ENCODE measurements around the gene ARL15. TPM values are rescaled to one million over a fixed set of nuclear protein-coding genes. Genes with fewer than 3 reads are reported as not detected.

Gene ARL15
- total RNA-seq, 3 donors from 2014 or later: 29.0 to 65.0 (median 42.9) TPM

DNA sequence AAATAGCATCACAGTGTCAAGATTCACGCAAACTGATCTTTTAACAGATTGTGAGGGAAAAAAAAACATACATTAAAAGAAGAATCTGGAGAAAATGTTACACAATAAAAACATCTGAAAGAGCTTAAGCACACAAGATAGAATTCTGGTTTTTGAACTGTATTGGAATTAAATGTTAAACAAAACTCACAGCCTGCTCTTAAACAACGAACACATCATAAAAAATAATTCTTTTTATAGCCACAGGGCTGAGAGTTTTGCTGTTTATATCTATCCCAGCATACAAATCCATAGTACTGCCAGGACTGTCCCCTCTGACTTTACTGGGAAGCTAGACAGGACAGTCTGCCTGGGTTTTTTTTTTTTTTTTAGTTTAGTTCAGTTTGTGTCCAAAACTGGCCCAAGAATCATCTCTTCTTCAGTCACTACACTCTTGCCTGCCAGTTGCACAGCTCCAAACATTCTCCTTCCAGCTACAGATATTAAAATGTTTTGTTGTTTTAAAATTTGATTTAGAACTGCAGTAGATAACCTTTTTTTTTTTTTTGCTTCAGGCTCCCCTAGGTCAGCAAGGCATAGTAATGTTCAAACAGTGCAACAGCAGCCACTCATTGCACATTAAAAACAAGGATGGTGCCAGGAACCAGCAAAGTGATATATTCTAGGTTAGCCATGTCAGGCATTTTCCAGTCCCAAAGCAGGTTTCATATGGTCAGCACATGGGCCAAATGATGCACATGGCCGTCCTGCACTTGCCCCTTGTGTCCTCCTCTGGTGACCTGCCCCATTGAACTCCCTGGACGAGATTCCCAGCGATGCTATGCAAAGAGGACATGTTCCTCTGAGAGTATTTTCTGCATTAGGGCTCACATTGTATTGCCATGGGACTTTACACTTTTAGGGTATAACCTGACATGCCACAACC lies 173.6 kb downstream of the ARL15 start:
- Histone ChIP-seq H3K9me3 (no peaks in the 10 kb centered on the region), H3K4me1 (no peaks in the 10 kb centered on the region), H3K4me3 (no peak overlapping the region), H3K27me3 (no peaks in the 10 kb centered on the region), H3K36me3 (no peaks in the 10 kb centered on the region), H3K27ac (no peak overlapping the region)
- TF ChIP-seq, protein P1, sequence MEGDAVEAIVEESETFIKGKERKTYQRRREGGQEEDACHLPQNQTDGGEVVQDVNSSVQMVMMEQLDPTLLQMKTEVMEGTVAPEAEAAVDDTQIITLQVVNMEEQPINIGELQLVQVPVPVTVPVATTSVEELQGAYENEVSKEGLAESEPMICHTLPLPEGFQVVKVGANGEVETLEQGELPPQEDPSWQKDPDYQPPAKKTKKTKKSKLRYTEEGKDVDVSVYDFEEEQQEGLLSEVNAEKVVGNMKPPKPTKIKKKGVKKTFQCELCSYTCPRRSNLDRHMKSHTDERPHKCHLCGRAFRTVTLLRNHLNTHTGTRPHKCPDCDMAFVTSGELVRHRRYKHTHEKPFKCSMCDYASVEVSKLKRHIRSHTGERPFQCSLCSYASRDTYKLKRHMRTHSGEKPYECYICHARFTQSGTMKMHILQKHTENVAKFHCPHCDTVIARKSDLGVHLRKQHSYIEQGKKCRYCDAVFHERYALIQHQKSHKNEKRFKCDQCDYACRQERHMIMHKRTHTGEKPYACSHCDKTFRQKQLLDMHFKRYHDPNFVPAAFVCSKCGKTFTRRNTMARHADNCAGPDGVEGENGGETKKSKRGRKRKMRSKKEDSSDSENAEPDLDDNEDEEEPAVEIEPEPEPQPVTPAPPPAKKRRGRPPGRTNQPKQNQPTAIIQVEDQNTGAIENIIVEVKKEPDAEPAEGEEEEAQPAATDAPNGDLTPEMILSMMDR (IDR thresholded peaks at IDR 0.05): no peak
- intact Hi-C loops (cut with DNase I; ENCODE audit: low total_unique reads): no loop called here
- DNase-seq (ENCODE audit: low spot score in 2 of 2): no peak

DNA sequence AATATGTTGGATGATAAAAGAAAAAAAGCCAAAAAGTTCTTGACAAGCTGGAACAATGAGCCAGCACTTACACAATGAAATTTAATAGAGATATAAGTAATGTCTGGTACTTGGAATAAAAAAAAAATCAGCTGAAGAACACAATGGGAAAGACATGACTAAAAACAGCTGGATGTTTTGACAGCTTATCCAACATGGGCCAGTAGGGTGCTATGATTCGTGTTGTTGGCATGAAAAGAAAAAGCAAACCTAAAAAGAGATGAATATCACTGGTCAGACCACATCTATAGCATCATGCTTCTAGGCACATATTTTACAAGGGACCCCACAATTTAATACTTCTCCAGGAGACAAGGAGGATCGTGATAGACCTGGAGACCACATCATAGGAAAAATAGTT lies 175.3 kb downstream of the ARL15 start:
- no peak for TF ChIP-seq POLR2AphosphoS5 (IDR thresholded peaks at IDR 0.05)
- TF ChIP-seq POLR2A (IDR thresholded peaks at IDR 0.05): no peak
- TF ChIP-seq, protein P1 (IDR thresholded peaks at IDR 0.05): no peak
- no peak for DNase-seq (ENCODE audit: low spot score in 2 of 2)
- H3K4me3 ChIP-seq: no peak overlapping the region
- intact Hi-C loops (cut with DNase I; ENCODE audit: low total_unique reads): no loop called here
- H3K9me3 ChIP-seq: no peaks in the 10 kb centered on the region
- no peaks in the 10 kb centered on the region for H3K27me3 ChIP-seq
- H3K27ac ChIP-seq: no peak overlapping the region
- no peaks in the 10 kb centered on the region for H3K4me1 ChIP-seq
- H3K36me3 ChIP-seq: no peaks in the 10 kb centered on the region

DNA sequence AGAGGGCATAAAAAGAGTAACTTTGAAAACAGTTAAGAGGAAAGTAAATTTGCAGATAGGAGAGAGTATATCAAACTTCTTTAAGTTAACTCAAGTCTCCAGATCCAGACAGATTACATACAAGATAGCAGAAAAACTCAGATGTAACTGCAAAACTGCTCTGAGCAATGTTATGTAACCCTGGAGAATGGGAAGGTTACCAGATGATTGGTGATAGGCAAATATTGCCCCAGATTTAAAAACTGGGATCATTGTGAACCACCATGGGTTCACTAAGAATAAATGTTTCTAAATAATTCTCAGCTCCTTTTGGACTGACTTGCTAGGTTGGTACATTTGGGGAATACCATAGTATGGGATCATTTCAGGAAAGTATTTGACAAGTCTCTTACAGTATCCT lies 176.5 kb downstream of the ARL15 start:
- Histone ChIP-seq H3K4me1 (no peaks in the 10 kb centered on the region), H3K9me3 (no peaks in the 10 kb centered on the region), H3K36me3 (no peaks in the 10 kb centered on the region), H3K27ac (no peak overlapping the region), H3K4me3 (no peak overlapping the region), H3K27me3 (no peaks in the 10 kb centered on the region)
- intact Hi-C loops (cut with DNase I; ENCODE audit: low total_unique reads): no loop called here
- TF ChIP-seq POLR2A (IDR thresholded peaks at IDR 0.05) (no peak), POLR2AphosphoS5 (IDR thresholded peaks at IDR 0.05) (no peak)
- TF ChIP-seq, protein P1 (IDR thresholded peaks at IDR 0.05): no peak
- DNase-seq (ENCODE audit: low spot score in 2 of 2): no peak

DNA sequence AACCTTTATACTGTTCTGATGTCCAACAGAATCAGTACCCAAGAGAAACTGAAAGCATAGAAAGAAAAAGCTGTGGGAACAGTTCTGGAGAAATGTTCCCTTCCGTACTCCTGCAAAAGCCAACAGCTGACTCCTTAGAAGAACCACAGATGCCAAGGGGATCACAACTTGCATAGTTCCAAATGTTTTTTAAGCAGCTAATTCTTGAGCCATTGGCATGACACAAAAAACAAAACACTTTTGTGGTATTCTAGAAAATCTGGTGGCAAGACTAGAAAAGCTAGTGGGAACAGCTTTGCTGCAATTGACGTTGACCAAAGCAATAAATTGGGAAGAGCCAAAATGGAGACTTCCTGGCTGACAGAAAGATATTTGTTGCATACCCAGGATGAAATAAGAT lies 189.9 kb downstream of the ARL15 start:
- TF ChIP-seq POLR2AphosphoS5 (IDR thresholded peaks at IDR 0.05): no peak
- H3K27me3 ChIP-seq: no peaks in the 10 kb centered on the region
- H3K36me3 ChIP-seq: no peaks in the 10 kb centered on the region
- no peaks in the 10 kb centered on the region for H3K9me3 ChIP-seq
- intact Hi-C loops (cut with DNase I; ENCODE audit: low total_unique reads): no loop called here
- no peak overlapping the region for H3K27ac ChIP-seq
- H3K4me1 ChIP-seq: no peaks in the 10 kb centered on the region
- DNase-seq (ENCODE audit: low spot score in 2 of 2): no peak
- no peak overlapping the region for H3K4me3 ChIP-seq

DNA sequence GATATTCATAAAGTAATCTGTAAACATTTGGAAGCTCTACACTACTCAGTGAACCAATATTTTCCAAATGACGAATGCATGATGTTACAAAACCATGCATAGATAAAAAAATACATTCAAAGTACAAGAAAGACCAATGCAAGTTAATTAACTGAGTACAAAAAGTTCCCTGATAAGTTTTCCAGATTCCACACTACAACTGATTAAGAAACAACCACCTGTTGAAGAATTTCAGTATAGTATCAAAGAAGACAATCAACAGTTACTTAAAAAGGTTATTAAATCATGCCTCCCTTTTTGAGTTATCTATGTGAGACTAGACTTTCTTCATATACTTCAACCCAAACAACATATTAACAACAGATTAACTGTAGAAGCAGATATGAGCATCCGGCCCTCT lies 192.4 kb downstream of the ARL15 start:
- intact Hi-C loops (cut with DNase I; ENCODE audit: low total_unique reads): no loop called here
- TF ChIP-seq POLR2A (IDR thresholded peaks at IDR 0.05): no peak
- TF ChIP-seq POLR2AphosphoS5 (IDR thresholded peaks at IDR 0.05): no peak
- TF ChIP-seq, protein P1 (IDR thresholded peaks at IDR 0.05): no peak
- H3K4me3 ChIP-seq: no peak overlapping the region
- H3K27ac ChIP-seq: no peak overlapping the region
- H3K9me3 ChIP-seq: no peaks in the 10 kb centered on the region
- H3K36me3 ChIP-seq: no peaks in the 10 kb centered on the region
- no peaks in the 10 kb centered on the region for H3K27me3 ChIP-seq
- DNase-seq (ENCODE audit: low spot score in 2 of 2): no peak
- H3K4me1 ChIP-seq: no peaks in the 10 kb centered on the region

Measured in breast epithelium (tissue), 4 donors.